ENCODE data around the gene IRGQ. TPM values are rescaled to one million over a fixed set of nuclear protein-coding genes. Genes with fewer than 3 reads are reported as not detected.
"Not testable (repeated sequence)": the region's sequence is repeated elsewhere in the genome, so short reads cannot be mapped to it uniquely, and the experiment has no call there.

IRGQ gene
- total and polyA plus RNA-seq, 12 donors: 7.0 to 57.9 (median 21.5) TPM

GRCh38 chr19:43548706-43549105 lies 47.2 kb downstream of the IRGQ start:
- 80 to 92% (median 88%) methylated on average over 2 of the region's 2 CpGs for WGBS, 4 donors
- Histone ChIP-seq H3K9me3 (replicated peaks in 1 of 3) (no peaks in the 10 kb centered on the region), H3K27me3 (no peaks in the 10 kb centered on the region), H3K4me1 (replicated peaks in 1 of 2) (no peaks in the 10 kb centered on the region), H3K36me3 (replicated peaks in 1 of 2) (peaks cover 0 to 59% of the 10 kb centered on the region in 2 donors), H3K4me3 (no peak overlapping the region), H3K27ac (no peak overlapping the region)
- DNase-seq: no peak
- intact Hi-C loops (cut with DNase I): no loop called here
- TF ChIP-seq POLR2A (IDR thresholded peaks at IDR 0.05): no peak
- TF ChIP-seq CTCF (IDR thresholded peaks at IDR 0.05): no peak

- H3K27ac ChIP-seq; H3K27me3 ChIP-seq; H3K4me3 ChIP-seq; H3K4me1 ChIP-seq (replicated peaks in 1 of 2); DNase-seq; intact Hi-C loops (cut with DNase I); H3K9me3 ChIP-seq (replicated peaks in 1 of 3): not testable (repeated sequence)
- H3K36me3 ChIP-seq (replicated peaks in 1 of 2): peaks cover 0 to 61% of the 10 kb centered on the region in 2 donors
- 91 to 100% (median 96%) methylated on average over 2 to 17 of the region's 24 CpGs; no CpG with 5 or more reads in 1 of the 4 donors for WGBS, 4 donors
Measured at GRCh38 chr19:43547926-43548325, 48.0 kb downstream of the IRGQ start.

GRCh38 chr19:43546581-43546980 lies 49.4 kb downstream of the IRGQ start:
- TF ChIP-seq POLR2A (IDR thresholded peaks at IDR 0.05) (no peak), CTCF (IDR thresholded peaks at IDR 0.05) (no peak)
- Histone ChIP-seq H3K27ac (no peak overlapping the region), H3K36me3 (replicated peaks in 1 of 2) (peaks cover 0 to 65% of the 10 kb centered on the region in 2 donors), H3K4me1 (replicated peaks in 1 of 2) (no peaks in the 10 kb centered on the region), H3K4me3 (no peak overlapping the region), H3K9me3 (replicated peaks in 1 of 3) (no peaks in the 10 kb centered on the region), H3K27me3 (no peaks in the 10 kb centered on the region)
- intact Hi-C loops (cut with DNase I): no loop called here
- 93 to 100% (median 98%) methylated on average over 1 to 3 of the region's 3 CpGs for WGBS, 4 donors
- no peak for DNase-seq

GRCh38 chr19:43545981-43546380 lies 50.0 kb downstream of the IRGQ start:
- intact Hi-C loops (cut with DNase I): no loop called here
- Histone ChIP-seq H3K27ac (no peak overlapping the region), H3K4me1 (replicated peaks in 1 of 2) (no peaks in the 10 kb centered on the region), H3K36me3 (replicated peaks in 1 of 2) (peaks cover 0 to 59% of the 10 kb centered on the region in 2 donors), H3K4me3 (no peak overlapping the region), H3K27me3 (no peaks in the 10 kb centered on the region), H3K9me3 (replicated peaks in 1 of 3) (no peaks in the 10 kb centered on the region)
- 78 to 100% (median 81%) methylated on average over 1 to 2 of the region's 2 CpGs for WGBS, 4 donors
- no peak for TF ChIP-seq CTCF (IDR thresholded peaks at IDR 0.05)
- TF ChIP-seq POLR2A (IDR thresholded peaks at IDR 0.05): no peak
- no peak for DNase-seq

GRCh38 chr19:43545276-43545675 lies 50.7 kb downstream of the IRGQ start:
- no peak overlapping the region for H3K4me3 ChIP-seq
- H3K27ac ChIP-seq: no peak overlapping the region
- intact Hi-C loops (cut with DNase I): no loop called here
- H3K27me3 ChIP-seq: no peaks in the 10 kb centered on the region
- H3K9me3 ChIP-seq (replicated peaks in 1 of 3): no peaks in the 10 kb centered on the region
- TF ChIP-seq POLR2A (IDR thresholded peaks at IDR 0.05): no peak
- TF ChIP-seq CTCF (IDR thresholded peaks at IDR 0.05): no peak
- peaks cover 0 to 52% of the 10 kb centered on the region in 2 donors for H3K36me3 ChIP-seq (replicated peaks in 1 of 2)
- DNase-seq: no peak
- H3K4me1 ChIP-seq (replicated peaks in 1 of 2): no peaks in the 10 kb centered on the region
- 90 to 94% (median 93%) methylated on average over 5 of the region's 5 CpGs for WGBS, 4 donors
